ENCODE results near the gene CARD14.
A peak's percentile ranks its signal among the peaks of the same experiment; 100 is the strongest.

CARD14 gene

GRCh38 chr17:80169784-80170500 is at the start of gene CARD14:
Gene CARD14 (plus strand): TSS chr17:80170030. CDS start chr17:80181439, 11,409 bp downstream.
- TF ChIP-seq CTCF (IDR thresholded peaks at IDR 0.05; ENCODE audit: insufficient read depth, low read depth, low read length, missing control alignments) = no peak

DNA sequence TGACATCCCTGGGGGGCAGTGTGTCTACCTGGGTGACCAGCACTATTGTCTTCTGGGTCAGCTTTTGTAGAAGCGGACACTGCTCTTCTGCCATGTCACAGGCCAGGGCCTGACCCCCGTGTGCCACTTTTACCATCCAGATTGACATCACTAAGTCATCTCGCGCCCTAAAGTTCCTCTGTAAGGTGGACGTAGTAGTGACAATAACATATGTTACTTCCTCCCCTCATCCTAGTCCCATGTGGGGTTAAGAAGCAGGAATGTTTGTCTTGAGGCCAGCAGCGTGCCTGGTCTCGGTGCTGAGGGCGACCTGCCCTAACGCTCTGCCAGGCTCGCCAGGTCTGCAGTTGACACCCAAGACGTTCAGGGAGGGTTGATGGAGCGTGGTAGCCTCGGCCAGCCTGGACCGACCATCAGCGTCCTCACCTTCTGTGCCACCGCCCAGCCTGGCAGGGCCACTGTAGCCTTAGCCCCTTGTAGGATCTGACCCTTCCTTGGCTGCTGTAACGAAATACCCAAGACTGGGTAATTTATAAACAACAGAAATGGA is 47.7 kb upstream of the CARD14 start:
- no peak for TF ChIP-seq CTCF (IDR thresholded peaks at IDR 0.05; ENCODE audit: insufficient read depth, low read depth, low read length, missing control alignments)
- no peak for DNase-seq (ENCODE audit: low read depth)
- no peak overlapping the region for H3K4me3 ChIP-seq (ENCODE audit: low read length)

More at GRCh38 chr17:80169784-80170500, at the start of gene CARD14:
- H3K4me3 ChIP-seq (ENCODE audit: low read length) = peak within 1 kb of the TSS; percentile 59
- peak; percentile 95 for DNase-seq (ENCODE audit: low read depth)

GRCh38 chr17:80122926-80123505 is 46.8 kb upstream of the CARD14 start:
- no peak overlapping the region for H3K4me3 ChIP-seq (ENCODE audit: low read length)
- no peak for TF ChIP-seq CTCF (IDR thresholded peaks at IDR 0.05; ENCODE audit: insufficient read depth, low read depth, low read length, missing control alignments)
- no peak for DNase-seq (ENCODE audit: low read depth)

DNA sequence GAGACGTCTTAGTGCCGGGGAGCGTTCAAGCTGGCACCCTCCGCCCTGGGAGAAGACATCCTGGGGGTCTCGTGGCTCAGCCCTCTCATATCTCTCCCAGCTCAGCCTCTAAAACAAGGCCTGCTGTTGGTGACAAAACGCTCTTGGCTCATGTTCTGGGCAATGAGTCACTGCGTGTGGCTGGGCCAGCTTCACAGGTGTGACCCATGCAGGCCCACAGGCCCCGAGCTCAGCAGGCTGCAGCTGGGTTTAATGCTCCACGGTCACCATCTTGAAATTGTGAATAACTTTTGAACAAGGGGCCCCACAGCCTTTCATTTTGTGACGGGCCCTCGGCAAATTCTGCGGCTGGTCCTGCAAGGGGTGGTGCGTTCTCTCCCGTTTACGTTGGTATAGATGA is 46.0 kb upstream of the CARD14 start:
- H3K4me3 ChIP-seq (ENCODE audit: low read length) = no peak overlapping the region
- peak; percentile 67 for DNase-seq (ENCODE audit: low read depth)
- TF ChIP-seq CTCF (IDR thresholded peaks at IDR 0.05; ENCODE audit: insufficient read depth, low read depth, low read length, missing control alignments) = no peak

- no peak overlapping the region for H3K4me3 ChIP-seq (ENCODE audit: low read length)
- peak; percentile 54 for TF ChIP-seq CTCF (IDR thresholded peaks at IDR 0.05; ENCODE audit: insufficient read depth, low read depth, low read length, missing control alignments)
- peak; percentile 75 for DNase-seq (ENCODE audit: low read depth)
Measured at GRCh38 chr17:80124351-80124981, 45.4 kb upstream of the CARD14 start.

DNA sequence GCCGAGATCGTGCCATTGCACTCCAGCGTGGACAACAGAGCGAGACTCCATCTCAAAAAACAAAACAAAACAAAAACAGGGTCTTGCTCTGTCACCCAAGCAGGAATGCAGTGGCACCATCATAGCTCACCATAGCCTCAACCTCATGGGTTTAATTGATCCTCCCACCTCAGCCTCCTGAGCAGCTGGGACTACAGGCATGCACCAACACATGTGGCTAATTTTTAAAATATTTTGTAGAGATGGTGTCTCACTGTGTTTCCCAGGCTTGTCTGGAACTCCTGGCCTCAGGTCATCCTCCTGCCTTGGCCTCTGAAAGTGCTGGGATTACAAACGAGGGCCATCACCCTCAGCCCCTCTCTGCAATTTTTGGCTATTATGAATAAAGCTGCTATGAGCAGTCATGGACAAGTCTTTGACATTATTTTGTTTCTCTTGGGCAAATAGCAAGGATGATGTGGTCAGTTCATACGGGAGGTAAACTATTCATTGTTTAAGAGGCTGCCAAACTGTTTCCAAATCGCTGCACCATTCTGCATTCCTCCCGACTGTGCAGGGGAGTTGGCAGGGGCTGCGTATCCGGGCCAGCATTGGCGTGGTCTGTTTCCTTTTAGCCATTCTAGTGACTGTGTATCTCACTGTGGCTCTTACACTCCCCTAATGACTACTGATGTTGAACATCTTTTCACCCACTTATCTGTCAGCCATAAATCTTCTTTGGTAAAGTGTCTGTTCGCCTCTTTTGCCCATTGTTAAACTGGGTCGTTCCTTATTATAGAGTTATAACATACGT is 44.0 kb upstream of the CARD14 start:
- DNase-seq (ENCODE audit: low read depth) = no peak
- H3K4me3 ChIP-seq (ENCODE audit: low read length) = no peak overlapping the region
- no peak for TF ChIP-seq CTCF (IDR thresholded peaks at IDR 0.05; ENCODE audit: insufficient read depth, low read depth, low read length, missing control alignments)
